SK-N-SH treated with all-trans-retinoic acid at 6 μM for 48 hours (cell line): ENCODE measurements around the gene NHS.

Source experiments
- ATAC-seq: fragments of 200-7000 bp; cut with Tn5 transposase; 3 replicates; pipeline ENCODE4 v1.9.1; 2020; ENCODE audit warnings: mild to moderate bottlenecking, moderate library complexity
- ARNTL ChIP-seq: fragments of 450-650 bp; formaldehyde crosslinking; IDR thresholded peaks from 2 replicates; pipeline ENCODE4 v1.5.0; 2020; ENCODE audit warnings: low read depth, mild to moderate bottlenecking, moderate library complexity, borderline replicate concordance
- BACH2 ChIP-seq: fragments of 250-450 bp; sonication (Bioruptor Pico); IDR thresholded peaks from 2 replicates; pipeline ENCODE4 v1.9.0; 2021; ENCODE audit warnings: mild to moderate bottlenecking, borderline replicate concordance
- CREB5 ChIP-seq: fragments of 250-450 bp; sonication (Bioruptor Pico); IDR thresholded peaks from 2 replicates; pipeline ENCODE4 v1.5.1; 2020; ENCODE audit warnings: low read depth, mild to moderate bottlenecking, moderate library complexity
- CSDC2 ChIP-seq: fragments of 250-450 bp; sonication (Bioruptor Pico); IDR thresholded peaks from 2 replicates; pipeline ENCODE4 v1.5.0; 2020; ENCODE audit warnings: mild to moderate bottlenecking, moderate library complexity
- CSRNP3 ChIP-seq: fragments of 250-450 bp; sonication (Bioruptor Pico); IDR thresholded peaks from 2 replicates; pipeline ENCODE4 v1.5.1; 2021; ENCODE audit warnings: mild to moderate bottlenecking, moderate library complexity
- ESRRG ChIP-seq: fragments of 250-450 bp; sonication (Bioruptor Pico); IDR thresholded peaks from 2 replicates; pipeline ENCODE4 v1.6.1; 2021; ENCODE audit warnings: mild to moderate bottlenecking
- GLIS3 ChIP-seq: fragments of 250-450 bp; sonication (Bioruptor Pico); IDR thresholded peaks from 2 replicates; pipeline ENCODE4 v1.5.0; 2020; ENCODE audit warnings: mild to moderate bottlenecking, moderate library complexity
- ISL1 ChIP-seq: fragments of 250-450 bp; sonication (Bioruptor Pico); IDR thresholded peaks from 2 replicates; pipeline ENCODE4 v2.1.2; 2022; ENCODE audit warnings: mild to moderate bottlenecking, moderate library complexity
- OSR1 ChIP-seq: fragments of 250-450 bp; sonication (Bioruptor Pico); IDR thresholded peaks from 2 replicates; pipeline ENCODE4 v1.8.0; 2022; ENCODE audit warnings: moderate library complexity, mild to moderate bottlenecking, inconsistent platforms
- POU6F1 ChIP-seq: fragments of 250-450 bp; sonication (Bioruptor Pico); IDR thresholded peaks from 2 replicates; pipeline ENCODE4 v1.8.0; 2021; ENCODE audit warnings: low read depth, mild to moderate bottlenecking, moderate library complexity, borderline replicate concordance
- PPARA ChIP-seq: fragments of 250-450 bp; sonication (Bioruptor Pico); IDR thresholded peaks from 2 replicates; pipeline ENCODE4 v1.5.0; 2020; ENCODE audit warnings: mild to moderate bottlenecking, borderline replicate concordance
- RARB ChIP-seq: fragments of 250-450 bp; sonication (Bioruptor Pico); IDR thresholded peaks from 2 replicates; pipeline ENCODE4 v1.8.0; 2021; ENCODE audit warnings: mild to moderate bottlenecking, moderate library complexity
- SNAI2 ChIP-seq: fragments of 250-450 bp; sonication (Bioruptor Pico); IDR thresholded peaks from 2 replicates; pipeline ENCODE4 v1.5.0; 2020; ENCODE audit warnings: mild to moderate bottlenecking, moderate library complexity
- TCF4 ChIP-seq: fragments of 250-450 bp; sonication (Bioruptor Pico); IDR thresholded peaks from 2 replicates; pipeline ENCODE4 v1.8.0; 2021; ENCODE audit warnings: mild to moderate bottlenecking, moderate library complexity, borderline replicate concordance
- TOX ChIP-seq: fragments of 250-450 bp; sonication (Bioruptor Pico); IDR thresholded peaks from 2 replicates; pipeline ENCODE4 v1.8.0; 2021; ENCODE audit warnings: mild to moderate bottlenecking, moderate library complexity, borderline replicate concordance
- TSHZ2 ChIP-seq: fragments of 250-450 bp; sonication (Bioruptor Pico); IDR thresholded peaks from 2 replicates; pipeline ENCODE4 v1.5.0; 2020; ENCODE audit warnings: mild to moderate bottlenecking, moderate library complexity
- ZC3H10 ChIP-seq: fragments of 250-450 bp; sonication (Bioruptor Pico); IDR thresholded peaks from 2 replicates; pipeline ENCODE4 v1.5.1; 2021; ENCODE audit warnings: mild to moderate bottlenecking, moderate library complexity
- ZFP3 ChIP-seq: fragments of 250-450 bp; sonication (Bioruptor Pico); IDR thresholded peaks from 2 replicates; pipeline ENCODE4 v1.5.0; 2020; ENCODE audit warnings: mild to moderate bottlenecking, moderate library complexity
- ZNF565 ChIP-seq: fragments of 450-650 bp; formaldehyde crosslinking; conservative IDR thresholded peaks from 2 replicates; pipeline ENCODE4 v1.5.0; 2020; ENCODE audit warnings: low read depth, mild to moderate bottlenecking, moderate library complexity
- ZNF70 ChIP-seq: fragments of 450-650 bp; formaldehyde crosslinking; IDR thresholded peaks from 2 replicates; pipeline ENCODE4 v1.5.0; 2020; ENCODE audit warnings: mild to moderate bottlenecking, moderate library complexity
- ZNF8 ChIP-seq: fragments of 450-650 bp; formaldehyde crosslinking; IDR thresholded peaks from 2 replicates; pipeline ENCODE4 v1.5.0; 2020; ENCODE audit warnings: mild to moderate bottlenecking, moderate library complexity

NHS gene

GRCh38 chrX:17553961-17554482 is 179.0 kb downstream of the NHS start:
- ATAC-seq: no peak
- TF ChIP-seq ZNF8 (CRISPR knock-in tag): no peak
- no peak for TF ChIP-seq POU6F1 (CRISPR knock-in tag)
- TF ChIP-seq GLIS3 (CRISPR knock-in tag): no peak
- TF ChIP-seq TOX (CRISPR knock-in tag): no peak
- no peak for TF ChIP-seq TCF4 (CRISPR knock-in tag)
- no peak for TF ChIP-seq TSHZ2 (CRISPR knock-in tag)
- no peak for TF ChIP-seq ZNF565 (CRISPR knock-in tag)
- TF ChIP-seq ARNTL: no peak
- TF ChIP-seq ZC3H10 (CRISPR knock-in tag): no peak
- TF ChIP-seq CREB5 (CRISPR knock-in tag): no peak
- TF ChIP-seq SNAI2 (CRISPR knock-in tag): no peak
- TF ChIP-seq ESRRG: no peak
- TF ChIP-seq ZFP3 (CRISPR knock-in tag): no peak
- TF ChIP-seq PPARA (CRISPR knock-in tag): no peak
- TF ChIP-seq BACH2 (CRISPR knock-in tag): no peak
- TF ChIP-seq CSRNP3 (CRISPR knock-in tag): no peak
- TF ChIP-seq CSDC2 (CRISPR knock-in tag): no peak

- ATAC-seq: no peak
- TF ChIP-seq ZNF70 (CRISPR knock-in tag) (no peak), ZNF565 (CRISPR knock-in tag) (no peak), OSR1 (CRISPR knock-in tag) (no peak), RARB (CRISPR knock-in tag) (no peak), TSHZ2 (CRISPR knock-in tag) (no peak)
Observed at GRCh38 chrX:17554914-17555313, 179.9 kb downstream of the NHS start.

- no peak for ATAC-seq
- TF ChIP-seq ZNF8 (CRISPR knock-in tag) (no peak), ZFP3 (CRISPR knock-in tag) (no peak), TOX (CRISPR knock-in tag) (no peak), ESRRG (no peak), CSDC2 (CRISPR knock-in tag) (no peak), ARNTL (no peak), BACH2 (CRISPR knock-in tag) (no peak), RARB (CRISPR knock-in tag) (no peak), ISL1 (CRISPR knock-in tag) (no peak), GLIS3 (CRISPR knock-in tag) (no peak), SNAI2 (CRISPR knock-in tag) (no peak), OSR1 (CRISPR knock-in tag) (no peak), PPARA (CRISPR knock-in tag) (no peak)
- TF ChIP-seq, all 23 proteins: peak for 0
Observed at GRCh38 chrX:17555846-17556245, 180.8 kb downstream of the NHS start.
